Measurements from ENCODE around the gene PRKCB. TPM values are rescaled to one million over a fixed set of nuclear protein-coding genes. Genes with fewer than 3 reads are reported as not detected.

PRKCB gene
- total and polyA plus RNA-seq, 2 experiments from 2014 or later, result 3.7 to 16.4 TPM

DNA sequence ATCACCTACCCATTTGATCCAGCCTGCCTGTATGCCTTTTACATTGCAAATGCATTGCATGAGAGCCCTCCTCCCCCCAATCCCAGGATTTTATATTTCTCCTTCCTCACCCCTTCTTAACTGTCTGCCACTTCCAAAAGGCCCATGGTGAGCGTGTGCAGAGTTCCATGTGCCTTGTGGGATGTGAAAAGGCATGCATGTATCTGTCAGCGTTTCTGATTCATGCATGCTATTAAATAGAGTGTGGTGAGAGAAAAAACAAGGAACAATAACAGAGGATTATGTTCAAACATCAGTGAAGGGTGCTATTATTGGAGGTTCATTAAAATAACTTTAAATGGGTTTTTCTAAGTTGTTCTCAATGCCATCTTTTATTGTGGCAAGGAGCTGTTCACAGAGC, 359.4 kb downstream of the PRKCB start:
- ATAC-seq, result no peak
- no peak overlapping the region for H3K27ac Mint-ChIP-seq
- no peak overlapping the region for H2AFZ ChIP-seq

DNA sequence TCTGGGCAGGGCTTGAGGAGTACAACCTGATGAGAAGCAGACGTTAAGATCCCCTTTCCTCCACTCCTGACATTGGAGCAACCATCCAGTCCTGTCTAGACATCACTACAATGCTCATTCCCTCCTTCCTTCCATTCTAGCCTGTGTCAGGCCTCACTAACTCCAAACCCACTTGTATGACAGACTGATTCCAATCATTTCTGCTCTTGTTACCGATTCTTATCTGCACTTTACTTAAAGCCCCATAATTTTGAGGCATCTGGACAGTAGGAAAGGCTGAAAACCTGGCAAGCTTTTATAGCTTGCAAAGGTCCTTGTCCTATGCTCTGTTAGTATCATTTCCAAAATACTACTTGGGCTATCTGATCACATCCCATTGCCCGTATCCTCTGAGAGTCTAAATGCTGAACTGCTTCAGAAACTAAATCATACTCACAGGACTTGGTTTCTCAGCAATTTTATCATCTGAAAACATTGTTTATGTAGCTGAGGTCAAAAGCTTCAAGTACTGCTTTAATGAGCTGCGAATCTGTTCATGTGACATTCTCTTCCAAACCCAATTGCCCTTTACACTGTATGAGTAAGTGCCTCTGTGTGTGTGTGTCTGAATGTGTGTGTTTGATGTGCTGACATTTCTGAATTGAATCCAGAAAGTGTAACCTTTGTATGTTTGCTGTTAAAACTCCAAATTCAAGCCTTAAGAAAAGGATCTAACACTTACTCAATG, 363.2 kb downstream of the PRKCB start:
- H3K27ac ChIP-seq (ENCODE audit: low read depth), result no peak overlapping the region
- no peaks in the 10 kb centered on the region for H3K4me1 ChIP-seq (ENCODE audit: insufficient read depth)
- Mint-ChIP-seq H3K27ac (no peak overlapping the region), H3K36me3 (ENCODE audit: low read depth) (peaks cover 13% of the 10 kb centered on the region), H3K4me3 (no peak overlapping the region), H3K9me3 (peaks cover 3% of the 10 kb centered on the region; the same call in 1 of the 3 replicates), H3K4me1 (peaks cover 11% of the 10 kb centered on the region; the same call in 2 of the 3 replicates), H3K27me3 (ENCODE audit: insufficient read depth, low read depth, poor library complexity) (no peaks in the 10 kb centered on the region)
- H2AFZ ChIP-seq, result no peak overlapping the region
- H3F3A ChIP-seq (replicated peaks; ENCODE audit: low read depth), result no peaks in the 10 kb centered on the region
- no peaks in the 10 kb centered on the region for H3K9me2 ChIP-seq (ENCODE audit: insufficient read depth)
- no peak overlapping the region for H3K4me3 ChIP-seq
- TF ChIP-seq, protein P1, sequence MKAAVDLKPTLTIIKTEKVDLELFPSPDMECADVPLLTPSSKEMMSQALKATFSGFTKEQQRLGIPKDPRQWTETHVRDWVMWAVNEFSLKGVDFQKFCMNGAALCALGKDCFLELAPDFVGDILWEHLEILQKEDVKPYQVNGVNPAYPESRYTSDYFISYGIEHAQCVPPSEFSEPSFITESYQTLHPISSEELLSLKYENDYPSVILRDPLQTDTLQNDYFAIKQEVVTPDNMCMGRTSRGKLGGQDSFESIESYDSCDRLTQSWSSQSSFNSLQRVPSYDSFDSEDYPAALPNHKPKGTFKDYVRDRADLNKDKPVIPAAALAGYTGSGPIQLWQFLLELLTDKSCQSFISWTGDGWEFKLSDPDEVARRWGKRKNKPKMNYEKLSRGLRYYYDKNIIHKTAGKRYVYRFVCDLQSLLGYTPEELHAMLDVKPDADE (IDR thresholded peaks at IDR 0.05), result no peak
- TF ChIP-seq EZH2phosphoT487 (IDR thresholded peaks at IDR 0.05; ENCODE audit: unreplicated experiment) (no peak), POLR2AphosphoS5 (IDR thresholded peaks at IDR 0.05; ENCODE audit: low read depth) (no peak), ZNF331 (CRISPR knock-in tag; IDR thresholded peaks at IDR 0.05; ENCODE audit: low read depth) (no peak), NANOG (IDR thresholded peaks at IDR 0.05; ENCODE audit: borderline replicate concordance) (no peak), JUNB (IDR thresholded peaks at IDR 0.05; ENCODE audit: unreplicated experiment) (no peak), CREB1 (CRISPR knock-in tag; IDR thresholded peaks at IDR 0.05; ENCODE audit: low read depth) (no peak), STAT1 (IDR thresholded peaks at IDR 0.05; ENCODE audit: unreplicated experiment) (no peak), ZNF114 (CRISPR knock-in tag; IDR thresholded peaks at IDR 0.05) (no peak)
- TF ChIP-seq, protein P2, sequence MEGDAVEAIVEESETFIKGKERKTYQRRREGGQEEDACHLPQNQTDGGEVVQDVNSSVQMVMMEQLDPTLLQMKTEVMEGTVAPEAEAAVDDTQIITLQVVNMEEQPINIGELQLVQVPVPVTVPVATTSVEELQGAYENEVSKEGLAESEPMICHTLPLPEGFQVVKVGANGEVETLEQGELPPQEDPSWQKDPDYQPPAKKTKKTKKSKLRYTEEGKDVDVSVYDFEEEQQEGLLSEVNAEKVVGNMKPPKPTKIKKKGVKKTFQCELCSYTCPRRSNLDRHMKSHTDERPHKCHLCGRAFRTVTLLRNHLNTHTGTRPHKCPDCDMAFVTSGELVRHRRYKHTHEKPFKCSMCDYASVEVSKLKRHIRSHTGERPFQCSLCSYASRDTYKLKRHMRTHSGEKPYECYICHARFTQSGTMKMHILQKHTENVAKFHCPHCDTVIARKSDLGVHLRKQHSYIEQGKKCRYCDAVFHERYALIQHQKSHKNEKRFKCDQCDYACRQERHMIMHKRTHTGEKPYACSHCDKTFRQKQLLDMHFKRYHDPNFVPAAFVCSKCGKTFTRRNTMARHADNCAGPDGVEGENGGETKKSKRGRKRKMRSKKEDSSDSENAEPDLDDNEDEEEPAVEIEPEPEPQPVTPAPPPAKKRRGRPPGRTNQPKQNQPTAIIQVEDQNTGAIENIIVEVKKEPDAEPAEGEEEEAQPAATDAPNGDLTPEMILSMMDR (conservative IDR thresholded peaks at IDR 0.05; ENCODE audit: low read depth in 2 of 2), result no peak
- TF ChIP-seq, protein P3, sequence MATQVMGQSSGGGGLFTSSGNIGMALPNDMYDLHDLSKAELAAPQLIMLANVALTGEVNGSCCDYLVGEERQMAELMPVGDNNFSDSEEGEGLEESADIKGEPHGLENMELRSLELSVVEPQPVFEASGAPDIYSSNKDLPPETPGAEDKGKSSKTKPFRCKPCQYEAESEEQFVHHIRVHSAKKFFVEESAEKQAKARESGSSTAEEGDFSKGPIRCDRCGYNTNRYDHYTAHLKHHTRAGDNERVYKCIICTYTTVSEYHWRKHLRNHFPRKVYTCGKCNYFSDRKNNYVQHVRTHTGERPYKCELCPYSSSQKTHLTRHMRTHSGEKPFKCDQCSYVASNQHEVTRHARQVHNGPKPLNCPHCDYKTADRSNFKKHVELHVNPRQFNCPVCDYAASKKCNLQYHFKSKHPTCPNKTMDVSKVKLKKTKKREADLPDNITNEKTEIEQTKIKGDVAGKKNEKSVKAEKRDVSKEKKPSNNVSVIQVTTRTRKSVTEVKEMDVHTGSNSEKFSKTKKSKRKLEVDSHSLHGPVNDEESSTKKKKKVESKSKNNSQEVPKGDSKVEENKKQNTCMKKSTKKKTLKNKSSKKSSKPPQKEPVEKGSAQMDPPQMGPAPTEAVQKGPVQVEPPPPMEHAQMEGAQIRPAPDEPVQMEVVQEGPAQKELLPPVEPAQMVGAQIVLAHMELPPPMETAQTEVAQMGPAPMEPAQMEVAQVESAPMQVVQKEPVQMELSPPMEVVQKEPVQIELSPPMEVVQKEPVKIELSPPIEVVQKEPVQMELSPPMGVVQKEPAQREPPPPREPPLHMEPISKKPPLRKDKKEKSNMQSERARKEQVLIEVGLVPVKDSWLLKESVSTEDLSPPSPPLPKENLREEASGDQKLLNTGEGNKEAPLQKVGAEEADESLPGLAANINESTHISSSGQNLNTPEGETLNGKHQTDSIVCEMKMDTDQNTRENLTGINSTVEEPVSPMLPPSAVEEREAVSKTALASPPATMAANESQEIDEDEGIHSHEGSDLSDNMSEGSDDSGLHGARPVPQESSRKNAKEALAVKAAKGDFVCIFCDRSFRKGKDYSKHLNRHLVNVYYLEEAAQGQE (IDR thresholded peaks at IDR 0.05; ENCODE audit: unreplicated experiment), result no peak
- H3K36me3 ChIP-seq (ENCODE audit: insufficient read depth), result no peaks in the 10 kb centered on the region
- DNase-seq (ENCODE audit: low spot score) (no peak), ATAC-seq (no peak)
- H4K20me1 ChIP-seq (replicated peaks; ENCODE audit: insufficient read depth), result no peaks in the 10 kb centered on the region
- no peaks in the 10 kb centered on the region for H3K27me3 ChIP-seq (ENCODE audit: insufficient read depth)
- no peaks in the 10 kb centered on the region for H3K79me2 ChIP-seq (replicated peaks; ENCODE audit: insufficient read depth)
- H3K4me2 ChIP-seq, result no peak overlapping the region

More for the DNA sequence above, 359.4 kb downstream of the PRKCB start:
- Mint-ChIP-seq H3K4me1 (peaks cover 9% of the 10 kb centered on the region; the same call in 2 of the 3 replicates), H3K27me3 (ENCODE audit: insufficient read depth, low read depth, poor library complexity) (peaks cover 2% of the 10 kb centered on the region), H3K36me3 (ENCODE audit: low read depth) (no peaks in the 10 kb centered on the region; the same call in 2 of the 3 replicates), H3K4me3 (no peak overlapping the region), H3K9me3 (no peaks in the 10 kb centered on the region)
- no peaks in the 10 kb centered on the region for H3F3A ChIP-seq (replicated peaks; ENCODE audit: low read depth)
- H3K4me2 ChIP-seq, result no peak overlapping the region
- no peak overlapping the region for H3K4me3 ChIP-seq
- H4K20me1 ChIP-seq (replicated peaks; ENCODE audit: insufficient read depth), result no peaks in the 10 kb centered on the region
- no peak overlapping the region for H3K27ac ChIP-seq (ENCODE audit: low read depth)
- no peak for TF ChIP-seq ZNF114 (CRISPR knock-in tag; IDR thresholded peaks at IDR 0.05)
- no peak for TF ChIP-seq STAT1 (IDR thresholded peaks at IDR 0.05; ENCODE audit: unreplicated experiment)
- no peaks in the 10 kb centered on the region for H3K9me2 ChIP-seq (ENCODE audit: insufficient read depth)
- no peak for DNase-seq (ENCODE audit: low spot score)
- H3K79me2 ChIP-seq (replicated peaks; ENCODE audit: insufficient read depth), result no peaks in the 10 kb centered on the region
- no peaks in the 10 kb centered on the region for H3K27me3 ChIP-seq (ENCODE audit: insufficient read depth)
- H3K36me3 ChIP-seq (ENCODE audit: insufficient read depth), result no peaks in the 10 kb centered on the region
- H3K4me1 ChIP-seq (ENCODE audit: insufficient read depth), result no peaks in the 10 kb centered on the region
